Erythroblast (primary cell): Measurements from ENCODE around the gene HELZ.
"Not testable (repeated sequence)": the region's sequence is repeated elsewhere in the genome, so short reads cannot be mapped to it uniquely, and the experiment has no call there.

Source experiments
- DNase-seq, 2 experiments: peaks; one replicate each; lab custom pipeline; 2025; lab: John Stamatoyannopoulos, UW
- GATA1 ChIP-seq: IDR thresholded peaks from 2 replicates; pipeline ENCODE4 v1.6.1; 2011; ENCODE audit warnings: low read depth, mild to moderate bottlenecking, control low read depth, low read length, moderate library complexity
- POLR2A ChIP-seq: IDR thresholded peaks from 2 replicates; pipeline ENCODE4 v1.6.1; 2011; ENCODE audit warnings: mild to moderate bottlenecking, low read length

The HELZ gene

DNA sequence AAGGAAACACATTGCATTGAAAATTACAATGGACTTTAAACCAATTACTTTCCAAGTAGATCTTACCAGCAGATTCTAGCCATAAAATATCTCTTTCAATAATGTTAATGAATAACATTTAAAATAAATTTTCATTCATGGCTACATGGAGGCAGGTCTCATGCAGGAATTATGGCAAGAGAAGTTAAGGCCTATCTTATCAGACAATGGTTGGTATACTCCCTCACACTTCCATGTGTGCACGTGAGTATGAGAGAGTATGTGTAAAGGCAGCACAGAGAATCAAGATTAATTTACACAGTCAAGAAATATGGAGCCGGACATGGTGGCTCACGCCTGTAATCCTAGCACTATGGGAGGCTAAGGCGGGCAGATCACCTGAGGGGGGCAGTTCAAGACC is 76.5 kb downstream of the HELZ start:
- no peak for TF ChIP-seq POLR2A
- no peak for TF ChIP-seq GATA1
- DNase-seq, result peak in 1 of 2 experiments; percentile 40

DNA sequence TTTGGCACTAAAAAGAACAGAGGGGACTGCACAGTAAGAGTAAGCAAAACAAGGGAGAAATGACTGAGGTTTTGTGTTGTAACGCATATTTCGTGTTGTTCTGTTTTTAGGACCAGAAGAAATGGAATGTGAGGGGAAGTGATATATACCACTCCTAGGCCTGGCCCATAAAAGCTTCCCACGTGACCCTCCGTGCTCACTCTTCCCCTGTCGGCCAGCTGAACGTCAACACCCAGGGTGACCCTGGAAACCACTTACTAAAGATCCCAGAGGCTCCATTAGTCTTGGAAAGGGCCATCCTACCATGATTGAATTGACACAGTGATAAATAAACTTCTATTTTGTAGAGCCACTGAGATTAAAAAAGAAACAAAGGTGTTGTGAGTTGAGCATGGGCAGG is 79.8 kb downstream of the HELZ start:
- DNase-seq, result no peak
- TF ChIP-seq POLR2A (no peak), GATA1 (no peak)

- no peak for TF ChIP-seq GATA1
- no peak for TF ChIP-seq POLR2A
- no peak for DNase-seq
Observed at GRCh38 chr17:67164302-67164701, 80.7 kb downstream of the HELZ start.

DNA sequence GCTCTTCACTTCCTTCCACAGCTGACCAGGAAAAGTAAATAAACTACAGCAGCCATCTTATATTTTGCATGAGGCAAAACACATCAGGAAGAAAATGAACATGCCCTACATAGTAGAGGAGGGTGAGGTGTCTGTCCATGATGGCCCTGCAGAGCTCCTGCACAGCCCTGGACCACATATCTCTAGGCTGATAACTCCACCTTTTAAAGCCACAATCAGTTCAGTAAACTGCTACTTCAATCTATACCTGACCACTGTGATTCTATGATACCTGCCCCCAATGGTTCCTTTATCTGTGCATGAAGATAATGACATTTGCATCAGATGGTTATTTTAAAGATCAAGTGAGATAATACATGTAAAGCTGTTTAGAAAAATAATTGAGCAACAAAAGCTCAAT is 82.2 kb downstream of the HELZ start:
- TF ChIP-seq GATA1 (no peak), POLR2A (no peak)
- DNase-seq, result no peak

DNA sequence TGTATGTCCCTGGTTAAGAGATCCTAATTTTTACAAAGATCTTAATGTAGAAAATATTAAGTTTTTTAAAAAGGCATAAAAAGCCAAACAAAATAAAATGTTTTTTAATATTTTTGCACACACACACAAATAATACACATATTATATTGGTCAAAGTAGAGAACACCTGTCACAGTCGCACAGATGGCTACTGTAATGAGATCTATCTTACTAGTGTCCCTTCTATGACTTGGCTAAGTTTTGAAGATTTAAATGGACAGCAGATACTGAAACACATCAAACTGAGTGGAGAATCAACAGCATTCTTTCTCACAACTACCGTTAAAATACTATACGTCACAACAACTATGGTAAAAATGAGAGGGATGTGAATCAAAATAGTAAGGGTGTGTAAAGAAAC is 83.4 kb downstream of the HELZ start:
- no peak for DNase-seq
- TF ChIP-seq POLR2A (no peak), GATA1 (no peak)

GRCh38 chr17:67160791-67161190 is 84.2 kb downstream of the HELZ start:
- no peak for DNase-seq
- TF ChIP-seq POLR2A, result no peak
- TF ChIP-seq GATA1, result no peak

DNA sequence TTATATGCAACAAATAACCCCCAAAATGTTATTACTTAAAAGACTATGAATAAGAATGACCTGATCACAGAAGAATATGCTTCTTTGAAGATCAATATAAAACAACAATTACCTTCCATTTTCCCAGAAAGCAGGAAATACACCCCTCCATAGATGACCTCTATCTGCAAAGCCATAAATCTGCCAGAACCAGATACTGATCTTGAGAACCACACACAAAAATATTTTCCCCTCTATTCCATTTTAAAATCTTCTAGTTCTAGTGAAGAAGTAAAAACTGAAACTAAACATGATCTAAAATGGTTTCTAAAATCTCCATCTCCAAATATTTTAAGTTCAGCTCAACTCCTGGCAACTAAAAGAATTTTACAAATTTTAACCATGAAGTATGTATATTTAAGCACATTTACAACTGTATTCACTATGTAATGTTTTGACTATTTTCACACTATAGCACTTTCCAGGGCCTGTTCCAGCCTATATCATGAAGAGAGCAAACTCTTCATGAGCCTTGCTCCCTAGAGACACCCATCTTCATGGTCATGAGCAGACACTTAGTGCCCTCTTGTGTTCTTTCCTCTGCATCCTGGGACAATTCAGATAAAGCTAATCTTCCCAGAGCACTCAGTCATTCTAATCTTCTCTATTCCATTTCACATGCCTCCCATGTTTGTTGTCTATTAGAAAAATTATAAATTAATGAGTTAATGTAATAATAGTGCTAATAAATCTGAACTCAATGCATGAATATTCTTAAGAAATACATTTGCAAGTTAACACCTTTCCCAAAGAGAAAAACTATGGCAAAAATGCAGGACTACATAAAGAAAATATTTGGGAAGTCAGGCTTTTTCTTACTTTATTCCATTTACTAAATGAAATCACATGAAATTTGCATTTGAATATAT is 87.0 kb downstream of the HELZ start:
- TF ChIP-seq POLR2A, result no peak
- peak; percentile 83 to 88 for DNase-seq

GRCh38 chr17:67156269-67157199 is 88.5 kb downstream of the HELZ start:
- DNase-seq, result no peak
- TF ChIP-seq POLR2A (no peak), GATA1 (no peak)

GRCh38 chr17:67152824-67153223 is 92.2 kb downstream of the HELZ start:
- DNase-seq, result no peak
- TF ChIP-seq POLR2A, result no peak
- no peak for TF ChIP-seq GATA1

DNA sequence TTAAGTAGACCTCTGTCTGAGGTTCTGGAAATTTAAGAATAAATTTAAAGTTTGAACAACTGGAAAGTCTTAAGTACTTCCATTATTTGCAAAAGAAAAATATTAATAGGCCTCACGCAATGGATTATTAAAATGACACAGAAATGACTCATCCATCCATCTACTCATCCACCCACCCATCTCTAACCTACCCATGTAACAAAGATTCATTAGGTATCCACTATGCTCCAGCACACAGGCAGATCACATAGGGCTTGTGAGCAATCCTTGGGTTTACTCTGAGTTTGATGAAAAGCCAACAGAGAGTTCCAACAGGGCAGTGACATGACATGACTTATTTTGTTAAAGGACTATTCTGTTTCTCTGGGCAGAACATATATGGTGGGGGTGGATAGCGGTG is 93.3 kb downstream of the HELZ start:
- DNase-seq, result no peak
- TF ChIP-seq GATA1, result no peak
- TF ChIP-seq POLR2A, result no peak

GRCh38 chr17:67150826-67151225 is 94.2 kb downstream of the HELZ start:
- DNase-seq, result no peak
- TF ChIP-seq POLR2A, result no peak
- TF ChIP-seq GATA1, result no peak

- no peak for TF ChIP-seq GATA1
- no peak for TF ChIP-seq POLR2A
- no peak for DNase-seq
Observed at GRCh38 chr17:67148352-67148751, 96.6 kb downstream of the HELZ start.

DNA sequence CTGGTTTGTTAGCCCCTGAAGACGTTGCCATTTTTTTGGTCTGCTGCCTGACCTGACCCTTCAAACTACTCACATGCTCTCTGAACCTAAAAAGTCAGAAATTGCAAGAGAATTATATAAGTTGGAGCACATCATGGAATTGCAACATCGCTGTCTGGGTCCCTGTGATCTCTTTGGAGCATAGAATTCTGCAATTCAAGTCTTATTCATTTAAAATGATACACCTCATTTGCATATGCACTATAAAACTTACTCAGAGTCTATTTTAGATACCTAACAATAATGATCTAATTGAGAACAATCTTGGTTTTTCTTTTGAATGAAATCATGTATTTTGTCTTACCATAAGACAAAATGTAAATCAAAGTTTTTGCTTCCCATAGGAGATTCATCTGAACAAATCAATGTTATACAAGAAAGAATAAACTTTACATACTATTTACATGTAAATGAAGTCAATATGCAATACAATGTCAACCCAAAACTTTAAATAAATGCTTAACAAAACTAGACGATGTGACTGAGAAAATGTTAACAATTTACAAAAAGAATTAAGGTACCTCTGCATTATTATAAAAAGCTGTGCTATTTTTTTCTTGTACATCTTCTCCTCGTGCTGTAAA is 99.7 kb downstream of the HELZ start:
- no peak for DNase-seq
- TF ChIP-seq POLR2A (no peak), GATA1 (no peak)

DNA sequence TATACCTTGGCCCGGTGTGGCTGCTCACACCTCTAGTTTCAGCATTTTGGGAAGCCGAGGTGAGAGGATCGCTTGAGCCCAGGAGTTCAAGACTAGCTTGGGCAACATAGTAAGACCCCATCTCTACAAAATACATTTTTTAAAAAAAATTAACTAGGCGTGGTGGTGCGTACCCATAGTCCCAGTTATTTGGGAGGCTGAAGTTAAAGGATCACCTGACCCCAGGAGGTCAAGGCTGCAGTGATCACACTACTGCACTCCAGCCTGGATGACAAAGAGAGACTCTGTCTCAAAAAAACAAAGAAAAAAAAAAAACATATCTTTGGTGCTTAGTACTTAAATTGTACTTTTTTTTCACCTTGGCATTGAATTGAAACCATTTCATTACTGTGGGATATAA is 101.7 kb downstream of the HELZ start:
- TF ChIP-seq GATA1 (no peak), POLR2A (no peak)
- no peak for DNase-seq

DNA sequence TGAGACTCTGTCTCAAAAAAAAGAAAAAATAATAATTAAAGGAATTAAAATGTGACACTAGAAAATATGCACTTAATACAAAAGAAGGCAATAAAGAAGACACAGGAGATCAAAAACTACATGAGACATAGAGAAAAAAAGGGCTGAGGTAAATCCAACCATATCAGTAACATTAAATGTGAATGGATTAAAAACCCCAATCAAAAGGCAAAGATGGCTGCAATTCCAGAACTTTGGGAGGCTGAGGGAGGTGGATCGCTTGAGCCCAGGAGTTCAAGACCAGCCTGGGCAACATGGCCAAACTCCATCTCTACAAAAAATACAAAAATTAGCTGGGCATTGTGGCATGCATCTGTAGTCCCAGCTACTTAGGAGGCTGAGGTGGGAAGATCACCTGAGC is 103.0 kb downstream of the HELZ start:
- DNase-seq, result not testable (repeated sequence)
